Astrocyte (in vitro differentiated cells and primary cell): ENCODE results near the gene LRMDA. TPM values are rescaled to one million over a fixed set of nuclear protein-coding genes. Genes with fewer than 3 reads are reported as not detected.

Experiments used
- DNase-seq: peaks from one replicate; pipeline ENCODE4 v3.0.0-alpha.2; 2010; ENCODE audit warnings: low read depth
- FAIRE-seq: peaks from 2 replicates; lab custom pipeline; 2011; peaks lifted over from hg19 to GRCh38; lab: Jason Lieb, UNC
- H2AFZ ChIP-seq: 2 replicates; pipeline ENCODE4 v1.6.0; 2012; ENCODE audit warnings: low read depth, low read length, inconsistent platforms
- H3K27ac ChIP-seq: 2 replicates; pipeline ENCODE4 v1.5.1; 2011; ENCODE audit warnings: low read depth, low read length, inconsistent platforms
- H3K27me3 ChIP-seq: 2 replicates; pipeline ENCODE4 v1.6.0; 2011; ENCODE audit warnings: low read length, inconsistent platforms; ENCODE audit not compliant: insufficient read depth
- H3K36me3 ChIP-seq: 2 replicates; pipeline ENCODE4 v1.5.1; 2011; ENCODE audit warnings: low read length, inconsistent platforms; ENCODE audit not compliant: insufficient read depth
- H3K4me1 ChIP-seq: 2 replicates; pipeline ENCODE4 v1.5.1; 2011; ENCODE audit warnings: low read length, inconsistent platforms; ENCODE audit not compliant: insufficient read depth
- H3K4me2 ChIP-seq: 2 replicates; pipeline ENCODE4 v1.6.0; 2012; ENCODE audit warnings: low read length, inconsistent platforms
- H3K4me3 ChIP-seq: 2 replicates; pipeline ENCODE4 v1.5.1; 2011; ENCODE audit warnings: low read depth, mild to moderate bottlenecking, low read length, inconsistent platforms; ENCODE audit not compliant: insufficient read depth
- H3K79me2 ChIP-seq: 2 replicates; pipeline ENCODE4 v1.6.0; 2012; ENCODE audit warnings: mild to moderate bottlenecking, low read length, inconsistent platforms; ENCODE audit not compliant: insufficient read depth
- H3K9ac ChIP-seq: 2 replicates; pipeline ENCODE4 v1.6.0; 2012; ENCODE audit warnings: mild to moderate bottlenecking, low read length, inconsistent platforms
- H3K9me3 ChIP-seq: 2 replicates; pipeline ENCODE4 v1.5.1; 2012; ENCODE audit warnings: low read depth, mild to moderate bottlenecking, low read length, inconsistent platforms; ENCODE audit not compliant: insufficient read depth
- H4K20me1 ChIP-seq: 2 replicates; pipeline ENCODE4 v1.6.0; 2012; ENCODE audit warnings: low read length, inconsistent platforms; ENCODE audit not compliant: insufficient read depth
- H3K27ac Mint-ChIP-seq: one replicate; pipeline ENCODE4 v1.8.0; 2021; ENCODE audit warnings: mild to moderate bottlenecking, mixed read lengths; ENCODE audit not compliant: unreplicated experiment
- H3K27me3 Mint-ChIP-seq: one replicate; pipeline ENCODE4 v1.8.0; 2021; ENCODE audit warnings: low read depth, mixed read lengths; ENCODE audit not compliant: unreplicated experiment
- H3K36me3 Mint-ChIP-seq: one replicate; pipeline ENCODE4 v1.8.0; 2021; ENCODE audit warnings: low read depth, mixed read lengths; ENCODE audit not compliant: unreplicated experiment
- H3K4me1 Mint-ChIP-seq: one replicate; pipeline ENCODE4 v1.8.0; 2021; ENCODE audit warnings: low read depth, mixed read lengths; ENCODE audit not compliant: unreplicated experiment
- H3K4me3 Mint-ChIP-seq: one replicate; pipeline ENCODE4 v1.8.0; 2021; ENCODE audit warnings: mild to moderate bottlenecking, moderate library complexity, mixed read lengths; ENCODE audit not compliant: unreplicated experiment
- H3K9me3 Mint-ChIP-seq: one replicate; pipeline ENCODE4 v1.8.0; 2021; ENCODE audit warnings: mild to moderate bottlenecking, mixed read lengths; ENCODE audit not compliant: unreplicated experiment
- CTCF ChIP-seq: IDR thresholded peaks from 2 replicates; pipeline ENCODE4 v1.5.1; 2011; ENCODE audit warnings: low read depth, mild to moderate bottlenecking, inconsistent platforms, low read length, moderate library complexity; ENCODE audit not compliant: insufficient read depth
- EZH2 ChIP-seq: IDR thresholded peaks from 2 replicates; pipeline ENCODE4 v1.6.1; 2012; ENCODE audit warnings: mild to moderate bottlenecking, low read length, inconsistent platforms; ENCODE audit not compliant: insufficient read depth
- total RNA-seq: library from RNA; stranded (reverse); gene quantifications from 2 replicates; pipeline ENCODE4 v1.2.1, GENCODE V29; 2021

LRMDA gene
- total RNA-seq, 1 donor from 2014 or later, result 2.7 TPM

- FAIRE-seq, result no peak
- H3K9me3 Mint-ChIP-seq, result peaks cover 2% of the 10 kb centered on the region
Measured at GRCh38 chr10:75938380-75939122, 507.1 kb downstream of the LRMDA start.

GRCh38 chr10:75939541-75939940 is 508.1 kb downstream of the LRMDA start:
- no peak overlapping the region for H3K27ac Mint-ChIP-seq
- no peak overlapping the region for H3K4me3 ChIP-seq
- no peaks in the 10 kb centered on the region for H3K4me1 ChIP-seq
- H3K36me3 Mint-ChIP-seq, result no peaks in the 10 kb centered on the region
- no peak overlapping the region for H3K4me3 Mint-ChIP-seq
- peaks cover 28% of the 10 kb centered on the region for H3K27me3 Mint-ChIP-seq
- H3K9ac ChIP-seq, result no peak overlapping the region
- no peak overlapping the region for H3K27ac ChIP-seq
- no peaks in the 10 kb centered on the region for H4K20me1 ChIP-seq
- no peak overlapping the region for H2AFZ ChIP-seq
- no peaks in the 10 kb centered on the region for H3K4me1 Mint-ChIP-seq
- no peak overlapping the region for H3K4me2 ChIP-seq
- FAIRE-seq (no peak), DNase-seq (no peak)
- no peaks in the 10 kb centered on the region for H3K79me2 ChIP-seq
- peaks cover 2% of the 10 kb centered on the region for H3K9me3 Mint-ChIP-seq
- H3K27me3 ChIP-seq, result peaks cover 14% of the 10 kb centered on the region
- no peak for TF ChIP-seq EZH2
- TF ChIP-seq CTCF, result no peak
- no peaks in the 10 kb centered on the region for H3K9me3 ChIP-seq
- no peaks in the 10 kb centered on the region for H3K36me3 ChIP-seq

More at GRCh38 chr10:75938380-75939122, 507.1 kb downstream of the LRMDA start:
- Mint-ChIP-seq H3K4me1 (no peaks in the 10 kb centered on the region), H3K27ac (no peak overlapping the region), H3K27me3 (peaks cover 35% of the 10 kb centered on the region), H3K4me3 (no peak overlapping the region), H3K36me3 (no peaks in the 10 kb centered on the region)
- Histone ChIP-seq H3K79me2 (no peaks in the 10 kb centered on the region), H3K36me3 (no peaks in the 10 kb centered on the region), H3K4me3 (no peak overlapping the region), H3K27me3 (peaks cover 16% of the 10 kb centered on the region), H3K27ac (no peak overlapping the region), H3K9ac (no peak overlapping the region), H4K20me1 (no peaks in the 10 kb centered on the region), H3K4me2 (no peak overlapping the region), H2AFZ (no peak overlapping the region), H3K4me1 (no peaks in the 10 kb centered on the region), H3K9me3 (no peaks in the 10 kb centered on the region)
- no peak for TF ChIP-seq CTCF
- TF ChIP-seq EZH2, result no peak
- no peak for DNase-seq

GRCh38 chr10:75940742-75941141 is 509.3 kb downstream of the LRMDA start:
- peaks cover 6% of the 10 kb centered on the region for H3K9me3 Mint-ChIP-seq
- no peaks in the 10 kb centered on the region for H3K4me1 Mint-ChIP-seq
- no peak overlapping the region for H3K9ac ChIP-seq
- H2AFZ ChIP-seq, result no peak overlapping the region
- no peak for TF ChIP-seq EZH2
- TF ChIP-seq CTCF, result no peak
- H4K20me1 ChIP-seq, result no peaks in the 10 kb centered on the region
- H3K27me3 Mint-ChIP-seq, result peaks cover 20% of the 10 kb centered on the region
- H3K9me3 ChIP-seq, result no peaks in the 10 kb centered on the region
- peak overlapping the region; percentile 42 for H3K27ac Mint-ChIP-seq
- no peaks in the 10 kb centered on the region for H3K36me3 ChIP-seq
- H3K79me2 ChIP-seq, result no peaks in the 10 kb centered on the region
- no peak overlapping the region for H3K4me3 Mint-ChIP-seq
- H3K4me2 ChIP-seq, result no peak overlapping the region
- no peak overlapping the region for H3K27ac ChIP-seq
- FAIRE-seq (no peak), DNase-seq (no peak)
- H3K4me1 ChIP-seq, result no peaks in the 10 kb centered on the region
- no peaks in the 10 kb centered on the region for H3K36me3 Mint-ChIP-seq
- H3K4me3 ChIP-seq, result no peak overlapping the region
- peaks cover 7% of the 10 kb centered on the region for H3K27me3 ChIP-seq
